HepG2 (cell line): ENCODE measurements around the gene DLG5. TPM values are rescaled to one million over a fixed set of nuclear protein-coding genes. Genes with fewer than 3 reads are reported as not detected.

Experiments
- ATF2 ChIP-seq: sonication (generic); formaldehyde crosslinking; IDR thresholded peaks from 2 replicates; pipeline ENCODE4 v1.4.0; 2020; ENCODE audit warnings: missing genetic modification reagents
- HNF1B ChIP-seq: sonication (generic); formaldehyde crosslinking; IDR thresholded peaks from 2 replicates; pipeline ENCODE4 v1.5.1; 2020; ENCODE audit warnings: mild to moderate bottlenecking, moderate library complexity, missing genetic modification reagents
- KLF16 ChIP-seq, 2 experiments: sonication (generic) in 1 of 2; formaldehyde crosslinking in 1 of 2; IDR thresholded peaks; 2 replicates each; pipeline versions ENCODE4 v1.6.1 to v1.8.0; 2016 to 2023; ENCODE audit warnings: missing genetic modification reagents in 2 of 2, missing compliant biosample characterization in 1 of 2
- PAXIP1 ChIP-seq: sonication (generic); formaldehyde crosslinking; conservative IDR thresholded peaks from 2 replicates; pipeline ENCODE4 v1.4.0; 2020; ENCODE audit warnings: mild to moderate bottlenecking, missing genetic modification reagents, moderate library complexity
- RAD51 ChIP-seq: fragments of 450-650 bp; IDR thresholded peaks from 2 replicates; pipeline ENCODE4 v1.6.1; 2016; ENCODE audit warnings: borderline replicate concordance
- TAF15 ChIP-seq: fragments of 200-400 bp; formaldehyde crosslinking; IDR thresholded peaks from one replicate; pipeline ENCODE4 v1.6.1; 2018; ENCODE audit warnings: mild to moderate bottlenecking, low read depth, low read length; ENCODE audit not compliant: poor library complexity, severe bottlenecking
- ZNF232 ChIP-seq: sonication (generic); formaldehyde crosslinking; IDR thresholded peaks from 2 replicates; pipeline ENCODE4 v1.4.0; 2020; ENCODE audit warnings: missing genetic modification reagents, borderline replicate concordance
- ZNF280D ChIP-seq: sonication (generic); formaldehyde crosslinking; IDR thresholded peaks from 2 replicates; pipeline ENCODE4 v1.5.1; 2020; ENCODE audit warnings: mild to moderate bottlenecking, missing genetic modification reagents
- ZNF3 ChIP-seq: IDR thresholded peaks from 2 replicates; pipeline ENCODE4 v1.7.0; 2017; ENCODE audit warnings: inconsistent platforms
- ZNF317 ChIP-seq: sonication (generic); formaldehyde crosslinking; IDR thresholded peaks from 2 replicates; pipeline ENCODE4 v1.5.0; 2020; ENCODE audit warnings: mild to moderate bottlenecking, missing genetic modification reagents
- ZNF687 ChIP-seq: sonication (generic); formaldehyde crosslinking; IDR thresholded peaks from 2 replicates; pipeline ENCODE4 v1.5.1; 2020; ENCODE audit warnings: mild to moderate bottlenecking, missing genetic modification reagents, moderate library complexity
- ZNF775 ChIP-seq: sonication (generic); formaldehyde crosslinking; IDR thresholded peaks from 2 replicates; pipeline ENCODE4 v1.4.0; 2020; ENCODE audit warnings: missing genetic modification reagents, mild to moderate bottlenecking, moderate library complexity, borderline replicate concordance
- polyA plus RNA-seq, 8 experiments: library from polyadenylated mRNA; depleted of rRNA in 3 of 8; stranded (reverse) in 7 of 8; unstranded in 1 of 8; fragments of >200 nt; fragmentation: Illumina TruSeq in 4 of 8; extraction: Trizol in 4 of 8; gene quantifications; 2 replicates each; pipeline versions ENCODE4 v1.2.1 to v1.2.3, GENCODE V29; 2011 to 2016; ENCODE audit warnings: low read depth in 4 of 8, missing spikeins in 1 of 8, mixed read lengths in 1 of 8; ENCODE audit not compliant: insufficient read depth in 1 of 8
- total RNA-seq, 5 experiments: library from RNA; depleted of rRNA; stranded (reverse); fragments of >200 nt; fragmentation: Illumina TruSeq; extraction: Trizol; gene quantifications; 2 replicates each; pipeline ENCODE4 v1.2.3, GENCODE V29; 2016; ENCODE audit warnings: low read depth in 1 of 5

Gene DLG5
- total and polyA plus RNA-seq, 2 of the 13 experiments (the other 11 are each of a cell fraction or from before 2014, with no cell fraction given), result 15.5 to 18.2 TPM

GRCh38 chr10:77970869-77971803, 44.6 kb upstream of the DLG5 start (continued):
- 0 out of 2 replicates have a peak, but pooled peaks have one; percentile 53 for TF ChIP-seq ZNF280D (CRISPR knock-in tag)
- TF ChIP-seq HNF1B, result peak; percentile 82
- TF ChIP-seq ZNF3 (CRISPR knock-in tag), result peak; percentile 67; the same call in 1 of the 2 replicates
- TF ChIP-seq TAF15, result no peak
- peak; percentile 42; the same call in 1 of the 2 replicates for TF ChIP-seq ZNF775
- TF ChIP-seq KLF16 (CRISPR knock-in tag; IDR thresholded peaks at IDR 0.05), result peak in 1 of 2 experiments; percentile 78; a peak in 1 of 4 replicates
- no peak; the same call in 1 of the 2 replicates for TF ChIP-seq ZNF687 (CRISPR knock-in tag)
- TF ChIP-seq ATF2 (CRISPR knock-in tag), result peak; percentile 44; the same call in 1 of the 2 replicates
- TF ChIP-seq ZNF232 (CRISPR knock-in tag), result no peak
- peak; percentile 95 for TF ChIP-seq PAXIP1 (CRISPR knock-in tag)
- TF ChIP-seq ZNF317 (CRISPR knock-in tag), result no peak
- TF ChIP-seq RAD51, result no peak
